ENCODE results near the gene PGLYRP3. TPM values are rescaled to one million over a fixed set of nuclear protein-coding genes. Genes with fewer than 3 reads are reported as not detected.
A peak's percentile ranks its signal among the peaks of the same experiment; 100 is the strongest.

Gene PGLYRP3
- total and polyA plus RNA-seq, 2 of the 8 experiments (the other 6 are each of a cell fraction or from before 2014, with no cell fraction given), result not detected

DNA sequence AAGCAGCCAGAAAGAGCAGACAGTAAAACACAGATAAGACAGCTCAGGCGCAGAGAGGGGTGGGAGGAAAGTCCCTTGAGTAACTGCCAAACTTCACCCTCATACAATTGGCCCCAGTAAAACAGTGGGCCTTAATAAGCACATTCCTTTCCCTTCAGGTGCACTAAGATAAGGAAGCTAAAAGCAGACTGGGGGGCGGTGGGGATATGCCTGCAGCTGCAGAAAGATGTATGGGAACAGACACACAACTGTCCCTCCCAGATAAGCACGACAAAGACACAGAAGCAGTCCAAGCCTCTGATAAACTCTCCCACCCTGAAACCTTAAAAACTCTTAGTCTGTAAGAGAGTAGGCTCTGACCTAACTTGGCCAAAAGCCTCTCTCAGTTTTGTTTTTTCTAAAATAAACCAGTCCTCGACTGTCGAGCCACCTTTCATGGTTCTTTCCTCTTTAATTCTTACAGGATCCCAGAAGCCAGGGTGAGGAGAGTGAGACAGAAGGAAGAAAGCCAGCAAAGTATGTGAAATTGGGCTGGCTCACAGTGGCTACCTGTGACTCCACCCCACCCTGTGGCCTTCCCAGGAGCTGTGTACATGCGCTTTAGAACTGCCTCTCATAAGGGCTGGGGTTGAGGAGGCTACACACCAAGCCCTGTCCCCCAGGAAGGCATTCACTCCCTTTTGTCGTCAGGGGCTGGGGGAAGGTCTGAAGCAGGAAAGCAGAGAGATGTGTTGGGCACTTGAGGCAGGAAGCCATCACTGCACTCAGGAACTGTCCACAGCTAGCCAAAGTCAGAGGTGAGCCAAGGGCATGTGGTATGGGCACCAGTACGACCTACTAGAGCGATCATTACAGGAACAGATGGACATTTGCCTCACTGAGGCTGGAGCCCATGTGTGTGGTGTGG lies 31.3 kb upstream of the PGLYRP3 start:
- H3K27ac ChIP-seq (ENCODE audit: low read depth, low read length), result no peak overlapping the region
- peak overlapping the region; percentile 1; the same call in 1 of the 2 replicates for H2BK15ac ChIP-seq (ENCODE audit: low read length)
- no peaks in the 10 kb centered on the region for H3K79me2 ChIP-seq (ENCODE audit: control insufficient read depth in 1 of 2, insufficient read depth in 2 of 2, low read length in 2 of 2)
- DNase-seq (ENCODE audit: low read depth in 1 of 2, low spot score in 2 of 2), result peak in 1 of 2 experiments; percentile 31
- H3K23ac ChIP-seq (ENCODE audit: insufficient read length), result no peak overlapping the region
- H3K4ac ChIP-seq (replicated peaks; ENCODE audit: insufficient read length, low read depth, low read length), result no peak overlapping the region
- no peak overlapping the region for H2BK12ac ChIP-seq (ENCODE audit: low read depth, low read length)
- no peak overlapping the region for H4K5ac ChIP-seq (ENCODE audit: insufficient read length, low read depth, low read length)
- H3K56ac ChIP-seq (replicated peaks; ENCODE audit: insufficient read length, low read depth, low read length), result no peak overlapping the region
- no peak overlapping the region for H3K4me2 ChIP-seq (ENCODE audit: insufficient read depth in 1 of 2, low read depth in 2 of 2, low read length in 2 of 2)
- H2AFZ ChIP-seq (ENCODE audit: low read length), result no peak overlapping the region
- H3K4me3 ChIP-seq (ENCODE audit: extremely low read depth in 1 of 4, insufficient read depth in 2 of 4, low read depth in 3 of 4, low read length in 4 of 4), result no peak overlapping the region
- no peak overlapping the region for H2BK20ac ChIP-seq (ENCODE audit: low read length)
- CTCF ChIA-PET (ENCODE audit: partially characterized antibody), result interaction anchor here (0.6 to 1.2 kb wide), 10 partner anchors 9 to 166 kb away, joined by 3 to 4 read pairs (median 3); partner anchors contain the start of genes PGLYRP3 and S100A9
- no peak for FAIRE-seq
- no peaks in the 10 kb centered on the region for H3K9me3 ChIP-seq (ENCODE audit: insufficient read depth in 2 of 2, low read depth in 1 of 2, low read length in 1 of 2)
- H2AK5ac ChIP-seq (ENCODE audit: low read depth, low read length), result no peak overlapping the region
- H2BK5ac ChIP-seq (ENCODE audit: low read depth, low read length), result no peak overlapping the region
- WGBS, 2 experiments (ENCODE audit: extremely low coverage in 1 of 2, insufficient coverage in 1 of 2, insufficient read length in 1 of 2, insufficient replicate concordance in 2 of 2, low coverage in 1 of 2, low lambda C conversion rate in 2 of 2, missing lambda C conversion rate in 1 of 2), result 81% methylated on average over 9 of the region's 9 CpGs; no CpG with 5 or more reads in 1 of the 2 experiments
- no peak overlapping the region for H4K91ac ChIP-seq (replicated peaks; ENCODE audit: insufficient read length, low read length)
- no peaks in the 10 kb centered on the region for H3K79me1 ChIP-seq (ENCODE audit: low read depth, low read length)
- POLR2A ChIA-PET (ENCODE audit: partially characterized antibody), result no interaction called here
- H3K23me2 ChIP-seq (ENCODE audit: low read depth, low read length), result no peaks in the 10 kb centered on the region
- no peak overlapping the region for H4K8ac ChIP-seq (ENCODE audit: extremely low read depth, insufficient read depth, low read length)
- no peaks in the 10 kb centered on the region for H3K36me3 ChIP-seq (ENCODE audit: control insufficient read depth in 2 of 4, insufficient read depth in 4 of 4, low read length in 3 of 4)
- no peak for TF ChIP-seq FOSL1 (IDR thresholded peaks at IDR 0.05; ENCODE audit: insufficient read depth, low read depth, low read length)
- no peak for TF ChIP-seq SP2 (IDR thresholded peaks at IDR 0.05; ENCODE audit: low read length)
- TF ChIP-seq GABPA (IDR thresholded peaks at IDR 0.05; ENCODE audit: borderline replicate concordance, insufficient read depth, low read length), result no peak
- TF ChIP-seq, protein P1, sequence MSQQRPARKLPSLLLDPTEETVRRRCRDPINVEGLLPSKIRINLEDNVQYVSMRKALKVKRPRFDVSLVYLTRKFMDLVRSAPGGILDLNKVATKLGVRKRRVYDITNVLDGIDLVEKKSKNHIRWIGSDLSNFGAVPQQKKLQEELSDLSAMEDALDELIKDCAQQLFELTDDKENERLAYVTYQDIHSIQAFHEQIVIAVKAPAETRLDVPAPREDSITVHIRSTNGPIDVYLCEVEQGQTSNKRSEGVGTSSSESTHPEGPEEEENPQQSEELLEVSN (IDR thresholded peaks at IDR 0.05), result no peak
- no peak for TF ChIP-seq TEAD4 (IDR thresholded peaks at IDR 0.05; ENCODE audit: low read depth, low read length)
- no peak overlapping the region for H2BK120ac ChIP-seq (replicated peaks; ENCODE audit: low read depth, low read length)
- no peak overlapping the region for H3K14ac ChIP-seq (ENCODE audit: insufficient read length)
- H4K20me1 ChIP-seq (replicated peaks in 1 of 2; ENCODE audit: control insufficient read depth in 1 of 2, insufficient read depth in 2 of 2, low read length in 2 of 2), result no peaks in the 10 kb centered on the region
- peaks cover 0 to 2% (median 0%) of the 10 kb centered on the region in 4 experiments; a peak in 1 of 7 replicates for H3K27me3 ChIP-seq (replicated peaks in 1 of 4; ENCODE audit: control insufficient read depth in 3 of 4, extremely low read depth in 1 of 4, insufficient read depth in 3 of 4, low read length in 3 of 4)
- H3K9ac ChIP-seq (replicated peaks in 1 of 4; ENCODE audit: extremely low read depth in 1 of 4, low read depth in 3 of 4, low read length in 3 of 4), result no peak overlapping the region
- H3K18ac ChIP-seq (ENCODE audit: extremely low read depth, low read length), result peak overlapping the region; percentile 27; the same call in 1 of the 2 replicates
- no peaks in the 10 kb centered on the region; a peak in 1 of 7 replicates for H3K4me1 ChIP-seq (replicated peaks in 1 of 4; ENCODE audit: control insufficient read depth in 3 of 4, insufficient read depth in 4 of 4, low read length in 3 of 4)

Data from H1 (cell line).